Peyer's patch (tissue), 4 donors: ENCODE measurements around the gene TBC1D9B. TPM values are rescaled to one million over a fixed set of nuclear protein-coding genes. Genes with fewer than 3 reads are reported as not detected.

ENCODE experiments used
- DNase-seq, 3 donors: peaks; one replicate each; pipeline ENCODE4 v3.0.0-alpha.2; 2017 to 2019
- H3K27ac ChIP-seq, 4 donors: fragments of 200-600 bp; sonication (generic); one replicate each; pipeline ENCODE4 v1.5.1; 2016 to 2019
- H3K27me3 ChIP-seq, 2 donors: fragments of 200-600 bp; sonication (generic); one replicate each; pipeline ENCODE4 v1.5.1; 2019
- H3K36me3 ChIP-seq, 3 donors: fragments of 200-600 bp; sonication (generic); one replicate each; pipeline ENCODE4 v1.5.1; 2016 to 2019
- H3K4me1 ChIP-seq, 4 donors: fragments of 200-600 bp; sonication (generic); one replicate each; pipeline ENCODE4 v1.5.1; 2016 to 2019
- H3K4me3 ChIP-seq, 4 donors: fragments of 200-600 bp; sonication (generic); 1 replicate in 3 of 4; 2 replicates in 1 of 4; pipeline ENCODE4 v1.5.1; 2016 to 2019; ENCODE audit warnings: mild to moderate bottlenecking in 1 of 4
- H3K9me3 ChIP-seq, 4 donors: fragments of 200-600 bp; sonication (generic); one replicate each; pipeline ENCODE4 v1.5.1; 2016 to 2019; ENCODE audit warnings: mild to moderate bottlenecking in 1 of 4
- CTCF ChIP-seq, 6 experiments: fragments of 450-650 bp in 4 of 6; fragments of 200-600 bp in 2 of 6; sonication (generic) in 1 of 6; IDR thresholded peaks; one replicate each; pipeline ENCODE4 v1.5.1; 2017 to 2019; ENCODE audit warnings: antibody characterized with exemption in 6 of 6, mild to moderate bottlenecking in 3 of 6, moderate library complexity in 1 of 6
- POLR2A ChIP-seq, 2 donors: fragments of 450-650 bp; IDR thresholded peaks; one replicate each; pipeline ENCODE4 v1.5.1; 2017; ENCODE audit warnings: antibody characterized with exemption in 2 of 2, mild to moderate bottlenecking in 2 of 2, moderate library complexity in 2 of 2
- total RNA-seq, 4 donors: library from RNA; depleted of rRNA; stranded (reverse); fragments of >200 nt; gene quantifications; one replicate each; pipeline ENCODE4 v1.1.0, GENCODE V29; 2016

Gene TBC1D9B
- total RNA-seq, 4 donors from 2014 or later = 89.7 to 281 (median 186) TPM

- H3K27ac ChIP-seq = no peak overlapping the region
- H3K4me1 ChIP-seq = peaks cover 0 to 43% (median 0%) of the 10 kb centered on the region in 4 donors
- no peak for TF ChIP-seq POLR2A (IDR thresholded peaks at IDR 0.05)
- TF ChIP-seq CTCF (IDR thresholded peaks at IDR 0.05) = no peak
- DNase-seq = peak in 1 of 3 donors; percentile 27
- no peaks in the 10 kb centered on the region for H3K9me3 ChIP-seq
- H3K4me3 ChIP-seq = no peak overlapping the region
- H3K27me3 ChIP-seq = no peaks in the 10 kb centered on the region
- peaks cover 0 to 100% (median 5%) of the 10 kb centered on the region in 3 donors for H3K36me3 ChIP-seq
These were observed 78.8 kb downstream of the TBC1D9B start for GRCh38 chr5:179828756-179829421.

- Histone ChIP-seq H3K4me3 (peak overlapping the region in 2 of 4 donors; percentile 1 to 16), H3K27me3 (no peaks in the 10 kb centered on the region), H3K36me3 (peaks cover 0 to 100% (median 0%) of the 10 kb centered on the region in 3 donors), H3K9me3 (no peaks in the 10 kb centered on the region), H3K4me1 (peaks cover 0 to 55% (median 2%) of the 10 kb centered on the region in 4 donors), H3K27ac (peak overlapping the region in 3 of 4 donors; percentile 37 to 78 (median 61))
- peak in 2 of 3 donors; percentile 72 to 81 for DNase-seq
- TF ChIP-seq CTCF (IDR thresholded peaks at IDR 0.05) (peak in 3 of 6 experiments; percentile 37 to 46 (median 40)), POLR2A (IDR thresholded peaks at IDR 0.05) (peak in 1 of 2 donors; percentile 71)
These were observed 80.0 kb downstream of the TBC1D9B start for GRCh38 chr5:179827680-179828079.

GRCh38 chr5:179825655-179826182 is 82.0 kb downstream of the TBC1D9B start:
- Histone ChIP-seq H3K4me1 (peaks cover 0 to 64% (median 5%) of the 10 kb centered on the region in 4 donors), H3K9me3 (no peaks in the 10 kb centered on the region), H3K4me3 (peak overlapping the region in 2 of 4 donors; percentile 14 to 17), H3K27ac (peak overlapping the region in 2 of 4 donors; percentile 61 to 68), H3K36me3 (peaks cover 0 to 87% (median 0%) of the 10 kb centered on the region in 3 donors), H3K27me3 (no peaks in the 10 kb centered on the region)
- DNase-seq = peak in 2 of 3 donors; percentile 79 to 80
- TF ChIP-seq CTCF (IDR thresholded peaks at IDR 0.05) (peak in 3 of 6 experiments; percentile 43 to 52 (median 50)), POLR2A (IDR thresholded peaks at IDR 0.05) (peak in 1 of 2 donors; percentile 26)

- H3K4me3 ChIP-seq = no peak overlapping the region
- no peaks in the 10 kb centered on the region for H3K27me3 ChIP-seq
- TF ChIP-seq CTCF (IDR thresholded peaks at IDR 0.05) = no peak
- TF ChIP-seq POLR2A (IDR thresholded peaks at IDR 0.05) = no peak
- no peaks in the 10 kb centered on the region for H3K9me3 ChIP-seq
- DNase-seq = peak in 1 of 3 donors; percentile 46
- peaks cover 0 to 77% (median 0%) of the 10 kb centered on the region in 3 donors for H3K36me3 ChIP-seq
- H3K4me1 ChIP-seq = peaks cover 0 to 69% (median 14%) of the 10 kb centered on the region in 4 donors
- H3K27ac ChIP-seq = peak overlapping the region in 1 of 4 donors; percentile 68
These were observed 83.0 kb downstream of the TBC1D9B start for GRCh38 chr5:179824745-179825112.

- H3K36me3 ChIP-seq = peaks cover 0 to 71% (median 0%) of the 10 kb centered on the region in 3 donors
- peak overlapping the region in 1 of 4 donors; percentile 2 for H3K4me3 ChIP-seq
- no peaks in the 10 kb centered on the region for H3K27me3 ChIP-seq
- H3K27ac ChIP-seq = no peak overlapping the region
- peaks cover 3 to 75% (median 20%) of the 10 kb centered on the region in 4 donors for H3K4me1 ChIP-seq
- DNase-seq = peak in 1 of 3 donors; percentile 42
- no peaks in the 10 kb centered on the region for H3K9me3 ChIP-seq
- TF ChIP-seq CTCF (IDR thresholded peaks at IDR 0.05) (no peak), POLR2A (IDR thresholded peaks at IDR 0.05) (no peak)
These were observed 83.6 kb downstream of the TBC1D9B start for GRCh38 chr5:179823937-179824744.
